IPS-NIHi11 (cell line): ENCODE data around the gene DDIT3.
A peak's percentile ranks its signal among the peaks of the same experiment; 100 is the strongest.
"Not testable (repeated sequence)": the region's sequence is repeated elsewhere in the genome, so short reads cannot be mapped to it uniquely, and the experiment has no call there.

ENCODE experiments used
- DNase-seq: peaks from one replicate; pipeline ENCODE4 v3.0.0; 2012; ENCODE audit warnings: mixed read lengths, low spot score

DDIT3 gene

GRCh38 chr12:57513266-57513665 lies 7.0 kb downstream of the DDIT3 start:
- DNase-seq = no peak

GRCh38 chr12:57512665-57513064 lies 7.6 kb downstream of the DDIT3 start:
- DNase-seq = no peak

- no peak for DNase-seq
Observed at GRCh38 chr12:57511588-57512325, 8.6 kb downstream of the DDIT3 start.

- DNase-seq = no peak
Observed at GRCh38 chr12:57511161-57511560, 9.2 kb downstream of the DDIT3 start.

GRCh38 chr12:57507796-57508195 lies 12.5 kb downstream of the DDIT3 start:
- not testable (repeated sequence) for DNase-seq

GRCh38 chr12:57506541-57506940 lies 13.8 kb downstream of the DDIT3 start:
- DNase-seq = not testable (repeated sequence)

- not testable (repeated sequence) for DNase-seq
Observed at GRCh38 chr12:57502311-57502969, 17.9 kb downstream of the DDIT3 start.

GRCh38 chr12:57500213-57500612 lies 20.1 kb downstream of the DDIT3 start:
- no peak for DNase-seq

GRCh38 chr12:57498571-57498970 lies 21.7 kb downstream of the DDIT3 start:
- DNase-seq = no peak

- no peak for DNase-seq
Observed at GRCh38 chr12:57498132-57498502, 22.2 kb downstream of the DDIT3 start.

- DNase-seq = no peak
Observed at GRCh38 chr12:57497223-57498131, 22.8 kb downstream of the DDIT3 start.

GRCh38 chr12:57496822-57497221 lies 23.5 kb downstream of the DDIT3 start:
- DNase-seq = no peak

GRCh38 chr12:57495051-57495701 lies 25.1 kb downstream of the DDIT3 start:
- DNase-seq = not testable (repeated sequence)

GRCh38 chr12:57491393-57492280 lies 28.7 kb downstream of the DDIT3 start:
- DNase-seq = no peak

- no peak for DNase-seq
Observed at GRCh38 chr12:57490126-57490525, 30.2 kb downstream of the DDIT3 start.

- peak; percentile 2 for DNase-seq
Observed at GRCh38 chr12:57489157-57489641, 31.1 kb downstream of the DDIT3 start.

GRCh38 chr12:57488402-57489156 lies 31.7 kb downstream of the DDIT3 start:
- DNase-seq = peak; percentile 2

- DNase-seq = peak; percentile 93
Observed at GRCh38 chr12:57487597-57488401, 32.5 kb downstream of the DDIT3 start, which contains the start of gene MARS1. Gene MARS1 (plus strand): TSS chr12:57488068. CDS start chr12:57488091, 23 bp downstream.

- no peak for DNase-seq
Observed at GRCh38 chr12:57487055-57487596, 33.2 kb downstream of the DDIT3 start.
